ENCODE data around the gene CECR2. TPM values are rescaled to one million over a fixed set of nuclear protein-coding genes. Genes with fewer than 3 reads are reported as not detected.

The CECR2 gene
- total RNA-seq, 1 donor from 2014 or later: 4.9 TPM

DNA sequence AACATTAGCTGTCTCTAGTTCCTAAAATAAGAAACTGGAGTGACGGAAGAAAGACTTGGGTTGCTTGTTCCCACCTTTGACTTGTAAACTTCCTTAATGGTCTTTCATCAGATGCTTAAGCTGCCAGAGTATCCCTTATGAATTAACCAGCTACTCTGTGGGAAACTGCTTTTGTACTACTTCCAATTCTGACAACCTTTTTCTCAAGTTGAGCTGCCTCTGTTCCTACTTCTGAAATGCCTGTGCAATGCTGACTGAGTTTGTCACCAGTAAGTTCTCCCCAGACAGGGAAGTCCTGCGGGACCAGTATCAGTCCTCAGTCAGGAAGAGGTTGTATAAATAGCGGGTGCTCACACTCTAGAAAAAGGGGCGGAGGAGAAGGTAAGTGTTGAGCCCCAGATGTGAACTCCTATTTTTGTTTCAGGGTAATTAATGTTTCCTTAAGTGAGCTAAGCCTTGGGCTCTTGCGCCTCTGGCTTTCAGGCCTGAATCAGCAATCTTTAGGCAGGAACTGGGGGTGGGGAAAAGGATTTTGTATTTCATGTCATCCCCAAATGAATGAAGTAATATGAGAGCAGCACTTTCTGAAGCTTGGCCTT is 67.2 kb downstream of the CECR2 start:
- intact Hi-C loops (cut with DNase I): no loop called here
- no peak for DNase-seq (ENCODE audit: low spot score)

DNA sequence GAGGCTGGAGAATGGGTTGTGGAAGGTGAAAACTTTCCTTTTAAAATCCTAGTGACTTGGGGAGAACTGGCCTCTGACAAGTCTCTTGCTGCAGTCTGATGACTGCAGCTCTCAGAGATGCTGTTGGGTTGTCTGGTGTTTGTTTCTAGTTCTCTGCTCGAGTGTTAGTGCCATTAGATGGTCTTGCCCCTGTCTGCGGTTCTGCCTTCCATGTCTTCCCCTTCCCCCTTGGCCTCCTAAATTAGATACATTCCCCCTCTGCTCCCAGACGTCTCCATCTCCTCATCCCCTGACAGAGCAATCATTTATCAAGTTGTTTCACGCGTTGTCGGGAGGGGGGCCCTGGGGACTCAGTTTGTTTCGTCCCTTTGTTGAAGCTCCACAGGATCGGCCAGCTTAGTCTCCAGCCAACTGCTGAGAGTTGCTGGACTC is 67.7 kb downstream of the CECR2 start:
- intact Hi-C loops (cut with DNase I): no loop called here
- DNase-seq (ENCODE audit: low spot score): no peak

DNA sequence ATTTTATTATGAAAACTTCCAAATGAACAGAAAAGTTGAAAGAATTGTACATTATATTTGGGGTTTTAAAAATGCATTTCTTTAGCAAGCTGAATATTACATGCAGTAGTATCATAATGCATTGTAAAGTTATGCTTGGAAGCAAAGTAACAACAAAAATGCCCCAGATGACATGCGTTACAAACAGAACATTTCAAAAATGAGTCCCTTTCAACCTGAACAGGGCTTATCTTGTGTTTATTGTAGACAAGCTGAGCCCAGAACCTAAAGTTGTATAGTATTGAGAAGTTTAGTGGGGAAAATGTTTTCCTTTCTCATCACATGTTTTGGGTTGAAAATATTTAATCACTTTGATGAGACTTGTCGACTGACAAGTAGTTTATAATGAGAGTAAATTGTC is 68.8 kb downstream of the CECR2 start:
- intact Hi-C loops (cut with DNase I): no loop called here

DNA sequence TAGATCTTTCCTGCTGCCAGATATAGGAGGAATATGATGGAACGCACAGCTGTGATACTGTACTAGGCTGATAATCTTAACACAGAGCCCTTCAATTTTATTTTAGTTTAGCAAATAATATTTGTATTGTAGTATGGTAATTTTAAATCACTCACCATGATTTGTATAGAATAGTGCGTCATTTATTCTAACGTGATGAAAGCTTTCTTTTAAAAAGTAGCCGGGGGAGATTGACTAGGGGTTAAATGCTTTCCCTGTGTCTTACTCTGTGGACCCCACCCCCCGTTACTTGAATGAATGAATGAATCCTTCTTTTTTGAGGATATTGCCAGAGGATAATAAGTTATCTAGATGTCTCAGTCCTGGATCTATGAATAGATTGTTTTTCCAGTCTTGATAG is 72.1 kb downstream of the CECR2 start:
- no peak for DNase-seq (ENCODE audit: low spot score)
- intact Hi-C loops (cut with DNase I): no loop called here

More for the DNA sequence above, 68.8 kb downstream of the CECR2 start:
- no peak for DNase-seq (ENCODE audit: low spot score)

DNA sequence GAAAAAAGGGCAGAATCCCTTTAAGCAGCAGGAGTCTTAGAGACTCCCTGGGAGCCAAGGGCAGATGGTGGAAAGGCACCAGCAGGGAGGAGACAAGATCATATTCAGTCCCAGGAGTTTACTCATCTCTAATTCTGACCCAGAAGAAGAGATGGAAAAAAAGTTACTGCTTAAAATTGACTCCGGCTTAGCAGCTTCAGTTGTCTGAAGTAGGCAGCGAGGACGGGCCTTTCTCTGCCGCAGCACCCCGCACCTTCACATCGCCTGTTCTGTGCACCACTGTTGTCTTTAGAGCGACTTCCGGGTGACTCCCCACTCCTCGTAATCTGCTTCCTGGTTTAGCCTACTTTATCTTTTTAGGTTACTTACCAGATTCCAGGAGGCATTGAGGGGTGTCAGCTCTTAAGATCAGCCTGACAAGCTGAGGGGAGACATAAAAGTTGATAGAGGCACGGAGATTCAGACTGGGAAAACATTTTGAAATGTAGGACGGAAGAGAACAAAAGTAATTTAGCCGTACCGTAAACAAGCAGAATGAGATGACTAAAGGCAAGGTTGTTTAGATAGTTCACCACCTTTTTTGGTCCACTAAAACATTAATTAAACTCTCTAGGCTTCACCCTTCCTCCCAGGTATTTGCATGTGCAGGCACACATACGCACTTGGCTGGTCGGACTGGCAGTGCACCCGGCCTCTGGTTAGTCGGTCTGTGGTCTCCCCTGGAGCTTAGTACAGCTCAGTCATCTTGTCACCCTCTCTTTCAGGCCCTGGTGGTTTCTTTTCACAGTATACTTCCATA is 74.3 kb downstream of the CECR2 start:
- no peak for DNase-seq (ENCODE audit: low spot score)
- intact Hi-C loops (cut with DNase I): no loop called here

DNA sequence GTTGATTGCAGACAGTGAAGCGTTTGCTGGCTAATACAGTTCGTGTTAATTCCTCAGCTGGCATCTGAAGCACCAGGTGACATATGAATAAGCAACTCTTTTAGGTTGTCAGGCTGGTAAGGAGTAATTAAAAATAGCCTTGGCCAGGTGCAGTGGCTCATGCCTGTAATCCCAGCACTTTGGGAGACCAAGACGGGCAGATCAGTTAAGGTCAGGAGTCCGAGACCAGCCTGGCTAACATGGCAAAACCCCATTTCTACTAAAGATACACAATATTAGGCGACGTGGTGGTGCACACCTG is 74.9 kb downstream of the CECR2 start:
- no peak for DNase-seq (ENCODE audit: low spot score)
- intact Hi-C loops (cut with DNase I): no loop called here

DNA sequence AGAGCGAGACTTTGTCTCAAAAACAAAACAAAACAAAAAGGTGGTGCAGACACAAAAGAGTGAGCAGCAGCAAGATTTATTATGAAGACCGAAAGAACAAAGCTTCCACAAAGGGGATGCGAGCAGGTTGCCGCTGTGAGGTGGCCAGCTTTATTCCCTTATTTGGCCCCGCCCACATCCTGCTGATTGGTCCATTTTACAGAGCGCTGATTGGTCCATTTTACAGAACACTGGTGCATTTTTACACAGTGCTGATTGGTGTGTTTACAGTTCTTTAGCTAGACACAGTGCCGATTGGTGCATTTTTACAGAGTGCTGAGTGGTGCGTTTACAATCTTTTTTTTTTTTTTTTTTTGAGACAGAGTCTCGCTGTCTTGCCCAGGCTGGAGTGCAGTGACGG is 77.4 kb downstream of the CECR2 start:
- intact Hi-C loops (cut with DNase I): no loop called here
- DNase-seq (ENCODE audit: low spot score): no peak

DNA sequence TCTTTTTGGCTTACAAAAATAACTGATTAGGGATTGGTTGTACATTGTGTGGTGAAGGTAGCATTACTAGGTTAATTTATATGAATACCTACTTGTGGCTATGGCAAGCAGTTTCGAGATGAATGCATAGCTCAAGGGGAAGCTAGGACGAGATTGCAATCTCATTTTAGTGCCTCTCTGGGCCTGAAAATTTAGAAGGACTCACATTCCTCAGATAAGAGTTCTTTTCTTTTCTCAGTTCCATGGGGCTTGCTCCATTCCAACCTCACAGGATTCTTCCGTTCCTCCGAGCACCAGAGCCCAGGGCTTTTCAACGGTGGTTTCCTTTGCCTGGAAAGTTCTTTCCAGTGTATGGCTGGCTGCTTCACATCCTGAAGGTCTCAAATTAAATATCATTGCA is 82.1 kb downstream of the CECR2 start:
- intact Hi-C loops (cut with DNase I): no loop called here
- no peak for DNase-seq (ENCODE audit: low spot score)

DNA sequence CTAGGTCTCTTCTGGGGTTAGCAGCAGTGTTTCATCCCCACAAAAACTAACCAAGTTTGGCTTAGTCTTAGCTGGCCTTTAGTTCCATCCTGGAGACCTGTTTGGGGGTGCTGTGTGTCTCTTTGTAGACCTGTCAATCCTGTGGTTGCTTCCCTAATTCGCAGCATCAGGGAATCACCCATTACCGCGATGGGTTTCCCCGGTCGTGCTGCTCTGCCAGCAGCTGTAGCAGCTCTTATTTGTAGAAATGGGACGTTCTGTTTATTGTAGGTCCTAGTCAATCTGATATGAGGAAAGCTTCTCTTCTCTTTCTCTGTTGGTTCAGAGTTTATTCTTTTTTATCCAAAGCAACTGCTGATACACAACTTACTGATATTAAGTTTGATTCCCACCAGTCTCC is 91.6 kb downstream of the CECR2 start:
- no peak for DNase-seq (ENCODE audit: low spot score)
- intact Hi-C loops (cut with DNase I): no loop called here

DNA sequence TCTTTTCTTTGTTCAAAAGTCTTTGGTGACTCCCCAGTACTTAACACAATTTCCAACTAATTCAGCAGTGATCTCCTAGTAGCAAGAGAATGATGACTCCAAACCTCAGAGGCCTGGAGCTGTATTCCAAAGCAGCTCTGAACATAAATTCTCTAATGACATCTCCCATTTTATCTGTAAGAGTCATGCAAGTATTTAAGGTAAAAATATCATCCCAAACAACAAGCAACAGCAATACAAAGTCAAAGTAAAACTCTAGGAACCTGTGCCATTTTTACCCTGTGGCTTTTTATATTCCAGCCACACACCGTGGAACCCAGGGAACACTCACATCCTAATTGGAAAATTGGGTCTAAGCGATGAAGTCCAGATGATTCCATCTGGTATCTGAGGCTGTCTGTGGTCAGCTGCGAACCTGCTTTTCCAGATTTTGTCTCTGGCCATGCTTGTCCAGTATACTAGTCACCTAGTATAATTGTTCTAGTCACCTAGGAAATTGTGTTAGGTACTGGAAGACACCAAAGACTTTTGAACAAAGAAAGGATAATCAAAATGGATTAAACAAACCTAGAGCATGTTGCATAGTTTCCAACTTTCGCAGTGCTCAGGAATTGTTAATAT is 101.7 kb downstream of the CECR2 start:
- intact Hi-C loops (cut with DNase I): no loop called here
- DNase-seq (ENCODE audit: low spot score): no peak

DNA sequence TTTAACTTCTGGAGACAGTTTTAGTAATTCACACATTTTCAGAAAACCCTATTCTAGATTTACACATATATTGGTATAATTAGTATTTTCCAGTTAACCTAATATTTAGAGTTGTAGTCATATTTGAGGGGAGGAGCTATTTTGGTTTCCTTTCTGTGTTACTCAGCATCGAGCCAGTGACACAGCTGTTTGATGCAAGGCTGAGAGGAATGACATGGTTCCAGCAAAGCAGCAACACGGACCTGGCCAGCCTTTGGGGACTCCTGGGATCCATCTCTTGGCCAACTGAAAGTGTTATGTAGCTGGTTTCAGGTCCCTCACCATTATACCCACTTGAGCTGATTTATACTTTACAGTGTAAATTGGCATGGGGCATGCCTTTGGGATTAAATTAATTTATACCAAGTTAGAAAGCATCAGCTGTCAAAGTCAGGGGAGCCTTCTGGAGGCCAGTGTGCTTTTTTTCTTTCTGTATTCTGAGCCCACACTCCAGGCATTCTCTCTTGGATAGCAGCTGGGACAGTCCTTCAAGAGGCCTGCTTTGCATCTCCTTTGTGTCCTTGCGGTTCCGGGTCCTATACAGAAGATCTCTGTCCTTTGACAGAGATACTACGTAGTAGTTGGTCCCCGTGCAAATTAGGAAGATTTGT is 102.8 kb downstream of the CECR2 start:
- intact Hi-C loops (cut with DNase I): no loop called here
- no peak for DNase-seq (ENCODE audit: low spot score)

DNA sequence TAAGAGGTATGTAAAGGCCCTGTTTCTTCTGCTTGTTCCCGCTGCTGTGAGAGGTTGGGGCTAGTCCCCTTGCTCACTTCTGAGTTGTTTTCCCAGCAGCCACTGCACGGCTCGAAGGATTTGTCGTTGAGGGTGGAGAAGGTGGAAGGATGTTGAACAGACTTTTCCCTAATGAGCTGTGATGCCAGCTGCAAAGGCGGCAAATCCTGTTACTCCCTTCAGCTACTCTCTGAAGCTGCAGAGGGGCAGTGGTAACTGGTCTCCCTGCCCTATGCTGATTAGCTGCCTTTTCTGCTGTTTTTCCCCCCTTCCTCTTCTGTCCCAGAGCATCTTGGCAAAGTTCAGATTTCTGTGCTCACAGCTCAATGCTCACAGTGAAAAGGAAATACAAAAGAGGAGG is 103.7 kb downstream of the CECR2 start:
- DNase-seq (ENCODE audit: low spot score): no peak
- intact Hi-C loops (cut with DNase I): no loop called here

DNA sequence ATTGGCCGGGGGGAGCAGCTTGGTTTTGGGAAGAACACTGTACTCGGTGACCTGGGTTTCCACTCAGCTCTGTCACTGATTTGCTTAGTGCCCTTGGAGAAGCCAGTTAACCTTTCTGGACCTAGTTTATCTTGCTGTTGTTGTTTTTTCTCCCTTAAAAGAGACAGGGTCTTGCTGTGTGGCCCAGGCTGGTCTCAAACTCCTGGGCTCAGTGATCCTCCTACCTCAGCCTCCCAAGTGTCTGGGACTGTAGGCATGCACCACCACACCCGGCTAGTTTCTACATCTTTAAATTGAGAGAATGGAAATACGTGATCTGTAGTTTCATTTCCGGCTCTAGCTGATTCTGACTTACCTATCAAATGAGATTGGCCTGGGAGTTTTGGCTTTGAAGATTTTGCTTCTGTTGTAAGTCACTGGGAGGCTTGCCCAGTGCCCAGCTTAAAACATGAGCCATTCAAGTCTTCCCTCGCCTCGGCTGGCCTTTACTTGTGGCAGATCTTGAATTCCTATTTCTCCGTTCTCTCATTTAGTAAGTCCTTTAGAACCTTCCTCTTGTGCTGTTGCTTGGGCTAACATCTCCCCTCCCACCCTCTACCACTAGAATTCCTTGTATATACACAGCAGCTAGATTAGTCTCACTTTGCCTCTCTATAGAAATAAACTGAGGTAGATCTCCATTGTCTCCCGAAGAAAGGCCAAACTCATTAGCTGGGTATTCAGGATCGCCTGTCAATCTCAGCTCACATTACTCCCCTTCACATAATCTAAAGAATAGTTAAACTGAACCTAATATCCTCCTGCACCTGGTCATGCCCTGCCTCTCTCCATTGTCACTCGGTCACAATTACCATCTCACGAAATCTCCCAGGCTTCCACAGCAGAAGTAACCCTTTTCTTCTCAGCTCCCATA is 106.3 kb downstream of the CECR2 start:
- DNase-seq (ENCODE audit: low spot score): no peak
- intact Hi-C loops (cut with DNase I): no loop called here

DNA sequence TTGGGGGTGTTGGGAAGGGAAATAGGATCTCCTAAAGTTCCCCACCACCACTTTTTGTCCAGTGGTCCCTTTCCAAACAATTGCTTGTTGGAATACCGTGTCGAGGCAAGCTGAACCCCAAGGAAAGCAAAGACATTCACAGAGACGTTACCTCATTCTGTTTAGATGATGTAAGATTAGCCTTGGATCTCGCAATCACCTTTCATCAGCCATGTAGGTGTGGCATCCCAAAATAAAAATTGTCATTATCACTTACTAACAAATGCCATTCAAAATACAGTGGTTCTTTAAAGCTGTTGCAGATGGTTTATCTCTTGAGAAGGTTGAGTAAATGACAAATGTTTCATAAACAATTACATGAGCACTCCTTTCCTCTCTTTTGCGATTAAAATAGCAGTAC is 107.6 kb downstream of the CECR2 start:
- intact Hi-C loops (cut with DNase I): no loop called here
- no peak for DNase-seq (ENCODE audit: low spot score)

DNA sequence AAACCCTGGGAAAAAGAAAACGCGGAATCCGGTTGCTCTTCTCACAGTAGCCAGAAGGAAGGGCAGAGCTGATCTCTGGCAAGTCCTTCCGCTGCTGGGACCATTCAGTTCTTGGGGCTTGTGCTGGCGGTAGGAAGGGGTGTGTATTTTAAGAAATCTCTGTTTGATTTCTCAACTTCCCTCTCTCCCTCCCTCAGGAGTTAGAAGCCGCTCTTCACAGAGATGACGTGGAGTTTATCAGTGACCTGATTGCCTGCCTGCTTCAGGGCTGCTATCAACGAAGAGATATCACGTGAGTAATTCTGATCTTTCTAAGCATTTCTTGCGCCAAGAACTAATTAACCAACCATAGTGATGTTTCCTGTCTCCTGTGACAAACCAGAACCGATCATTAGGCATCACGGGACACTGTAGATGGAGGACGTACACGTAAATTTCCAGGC is 108.2 kb downstream of the CECR2 start:
- no peak for DNase-seq (ENCODE audit: low spot score)
- intact Hi-C loops (cut with DNase I): no loop called here

DNA sequence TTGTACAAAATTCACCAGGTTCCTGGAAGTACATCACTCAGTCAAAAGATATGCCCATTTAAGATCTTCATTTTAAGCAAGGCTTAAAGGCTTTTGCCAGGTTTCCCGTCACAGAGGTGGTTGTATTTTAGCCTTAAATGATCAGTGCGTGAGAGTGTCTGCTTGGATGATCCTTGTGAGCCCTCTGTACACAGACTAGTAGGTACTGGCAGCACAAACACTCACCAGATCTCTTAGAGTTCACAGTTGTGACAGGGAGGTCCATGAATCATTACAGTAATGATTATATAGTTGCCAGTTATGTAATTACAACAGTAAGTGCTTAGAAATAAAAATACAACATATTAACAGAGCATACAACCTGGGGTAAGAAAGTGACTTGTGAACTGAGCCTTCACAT is 109.9 kb downstream of the CECR2 start:
- DNase-seq (ENCODE audit: low spot score): no peak
- intact Hi-C loops (cut with DNase I): no loop called here

DNA sequence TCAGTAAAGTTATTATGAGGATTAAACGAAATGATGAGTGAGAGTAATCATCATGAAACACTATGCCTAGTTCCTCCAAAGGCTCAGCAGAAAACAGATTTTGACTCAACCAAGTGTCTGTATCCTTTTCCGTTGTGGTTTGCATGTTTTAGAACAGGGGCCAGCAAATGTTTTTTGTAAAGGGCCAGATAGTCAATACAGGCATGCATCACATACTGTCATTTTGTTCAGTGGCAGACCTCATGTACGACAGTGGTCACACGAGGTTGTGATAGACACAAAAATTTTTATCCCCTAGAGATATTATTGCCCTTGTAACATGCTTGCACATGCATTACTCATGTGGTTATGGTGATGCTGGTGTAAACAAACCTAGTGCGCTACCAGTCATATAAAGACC is 112.2 kb downstream of the CECR2 start:
- intact Hi-C loops (cut with DNase I): no loop called here
- DNase-seq (ENCODE audit: low spot score): no peak

DNA sequence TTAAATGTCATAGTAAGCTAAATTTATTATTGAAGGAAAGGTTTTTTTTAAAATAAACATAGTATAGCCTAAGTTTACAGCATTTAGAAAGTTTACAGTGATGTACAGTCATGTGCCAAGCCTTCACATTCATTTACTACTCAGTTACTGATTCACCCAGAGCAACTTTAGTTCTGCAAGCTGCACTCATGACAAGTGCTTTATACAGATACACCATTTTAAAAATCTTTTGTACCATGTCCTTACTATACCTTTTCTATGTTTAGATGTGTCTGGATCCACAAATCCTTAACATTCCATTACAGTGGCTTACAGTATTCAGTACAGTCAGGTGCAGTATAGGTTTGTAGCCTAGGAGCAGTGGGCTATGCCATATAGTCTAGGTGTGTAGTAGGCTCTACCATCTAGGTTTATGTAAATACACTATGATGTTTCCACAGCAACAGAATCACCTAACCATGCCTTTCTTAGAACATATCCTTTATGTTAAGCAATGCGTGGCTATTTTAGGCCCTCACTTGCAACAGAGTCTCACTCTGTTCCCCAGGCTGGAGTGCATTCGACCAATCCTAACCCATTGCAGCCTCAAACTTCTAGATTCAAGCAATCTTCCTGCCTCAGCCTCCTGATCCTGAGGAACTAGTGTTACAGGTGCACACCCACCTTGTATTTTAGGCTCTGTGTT is 114.6 kb downstream of the CECR2 start:
- intact Hi-C loops (cut with DNase I): no loop called here
- DNase-seq (ENCODE audit: low spot score): no peak

DNA sequence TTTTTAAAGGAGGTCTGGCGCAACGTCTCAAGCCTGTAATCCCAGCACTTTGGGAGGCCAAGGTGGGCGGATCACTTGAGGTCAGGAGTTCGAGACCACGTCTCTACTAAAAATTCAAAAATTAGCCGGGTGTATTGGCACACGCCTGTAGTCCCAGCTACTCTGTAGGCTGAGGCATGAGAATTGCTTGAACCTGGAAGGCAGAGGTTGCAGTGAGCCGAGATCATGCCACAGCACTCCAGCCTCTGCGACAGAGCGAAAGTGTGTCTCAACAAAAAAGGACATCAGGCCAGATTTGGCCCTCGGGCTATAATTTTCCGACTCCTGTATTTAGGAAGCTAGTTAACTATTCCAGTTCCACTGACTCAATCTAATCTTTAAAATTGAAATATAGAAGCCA is 115.3 kb downstream of the CECR2 start:
- intact Hi-C loops (cut with DNase I): no loop called here
- DNase-seq (ENCODE audit: low spot score): no peak
